ENCODE measurements around the gene DHRS1.

The DHRS1 gene

GRCh38 chr14:24331731-24332267 lies 32.2 kb upstream of the DHRS1 start:
- no peak for TF ChIP-seq REST (IDR thresholded peaks at IDR 0.05; ENCODE audit: insufficient read depth in 1 of 2, low read depth in 2 of 2, low read length in 2 of 2)
- TF ChIP-seq FOXP2 (optimal IDR thresholded peaks at IDR 0.05; ENCODE audit: borderline replicate concordance, extremely low read depth, extremely low read length, insufficient read depth) = no peak

- no peak for TF ChIP-seq SIN3A (IDR thresholded peaks at IDR 0.05; ENCODE audit: borderline replicate concordance, insufficient read depth, low read length)
- TF ChIP-seq FOXP2 (optimal IDR thresholded peaks at IDR 0.05; ENCODE audit: borderline replicate concordance, extremely low read depth, extremely low read length, insufficient read depth) = no peak
- no peak for TF ChIP-seq TAF1 (IDR thresholded peaks at IDR 0.05; ENCODE audit: borderline replicate concordance, insufficient read depth, low read length)
- no peak for TF ChIP-seq REST (IDR thresholded peaks at IDR 0.05; ENCODE audit: insufficient read depth in 1 of 2, low read depth in 2 of 2, low read length in 2 of 2)
- TF ChIP-seq POLR2AphosphoS5 (IDR thresholded peaks at IDR 0.05; ENCODE audit: low read depth, low read length) = no peak
These were observed 31.5 kb upstream of the DHRS1 start for GRCh38 chr14:24330973-24331674.

- TF ChIP-seq REST (IDR thresholded peaks at IDR 0.05; ENCODE audit: insufficient read depth in 1 of 2, low read depth in 2 of 2, low read length in 2 of 2) = no peak
- no peak for TF ChIP-seq SIN3A (IDR thresholded peaks at IDR 0.05; ENCODE audit: borderline replicate concordance, insufficient read depth, low read length)
- no peak for TF ChIP-seq TAF1 (IDR thresholded peaks at IDR 0.05; ENCODE audit: borderline replicate concordance, insufficient read depth, low read length)
- no peak for TF ChIP-seq FOXP2 (optimal IDR thresholded peaks at IDR 0.05; ENCODE audit: borderline replicate concordance, extremely low read depth, extremely low read length, insufficient read depth)
- TF ChIP-seq POLR2AphosphoS5 (IDR thresholded peaks at IDR 0.05; ENCODE audit: low read depth, low read length) = no peak
These were observed 30.2 kb upstream of the DHRS1 start for GRCh38 chr14:24329736-24330135.

- TF ChIP-seq REST (IDR thresholded peaks at IDR 0.05; ENCODE audit: insufficient read depth in 1 of 2, low read depth in 2 of 2, low read length in 2 of 2) (no peak), TAF1 (IDR thresholded peaks at IDR 0.05; ENCODE audit: borderline replicate concordance, insufficient read depth, low read length) (no peak), FOXP2 (optimal IDR thresholded peaks at IDR 0.05; ENCODE audit: borderline replicate concordance, extremely low read depth, extremely low read length, insufficient read depth) (no peak), SIN3A (IDR thresholded peaks at IDR 0.05; ENCODE audit: borderline replicate concordance, insufficient read depth, low read length) (no peak), POLR2AphosphoS5 (IDR thresholded peaks at IDR 0.05; ENCODE audit: low read depth, low read length) (no peak)
These were observed 29.6 kb upstream of the DHRS1 start for GRCh38 chr14:24329073-24329663.

Data from PFSK-1 (cell line).